HG03442 (cell line): ENCODE data around the gene CDC25A.

Source experiments
- ATAC-seq: cut with Tn5 transposase; IDR thresholded peaks from one replicate; pipeline ENCODE4 v1.9.1; 2021; ENCODE audit warnings: mild to moderate bottlenecking, moderate library complexity; ENCODE audit not compliant: unreplicated experiment

Gene CDC25A

DNA sequence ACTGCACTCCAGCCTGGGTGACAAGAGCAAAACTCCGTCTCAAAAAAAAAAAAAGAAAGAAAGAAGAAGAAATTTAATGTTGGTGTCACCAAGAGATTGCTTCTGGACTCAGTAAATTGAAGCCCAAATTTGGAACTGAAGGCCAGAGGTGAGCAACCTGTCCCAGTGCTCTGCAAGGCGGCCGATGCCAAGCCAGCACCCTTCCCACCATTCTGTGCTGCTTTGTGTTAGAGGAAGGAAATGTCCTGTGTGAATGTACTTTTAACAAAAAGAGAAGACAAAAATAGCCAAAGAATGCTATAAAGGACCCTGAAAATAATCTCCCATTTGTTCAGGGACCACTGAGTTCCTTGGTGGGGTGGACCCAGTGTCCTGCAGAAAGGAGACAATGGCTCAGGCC lies 44.6 kb downstream of the CDC25A start:
- ATAC-seq = no peak

DNA sequence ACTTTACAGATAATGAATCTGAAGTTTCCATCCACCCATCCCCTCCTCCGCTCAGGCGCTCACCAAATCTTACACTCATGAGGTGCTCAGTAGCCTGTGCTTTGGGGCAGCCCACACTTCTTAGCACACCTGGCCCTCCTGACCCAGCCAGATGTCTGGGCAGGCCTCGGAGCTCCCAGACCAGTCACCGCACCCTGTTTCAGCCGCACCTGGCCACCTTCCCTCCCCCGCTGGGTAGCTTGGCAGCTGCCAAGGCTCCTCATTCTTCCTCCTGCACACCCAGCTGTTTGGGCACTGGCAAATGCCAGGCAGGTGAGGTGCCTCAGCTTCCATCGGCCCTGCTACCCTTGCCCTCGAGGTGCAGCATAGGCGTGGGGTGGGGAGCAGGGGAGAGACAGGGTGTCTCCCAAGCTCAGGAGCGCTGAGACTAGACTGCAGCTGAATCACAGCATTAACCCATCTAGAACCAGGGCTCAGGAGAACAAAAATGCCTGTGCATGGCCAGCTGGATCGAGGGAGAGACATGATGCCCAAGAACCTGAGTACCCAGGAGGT lies 45.8 kb downstream of the CDC25A start:
- ATAC-seq = no peak

- ATAC-seq = no peak
Measured at GRCh38 chr3:48141604-48142137, 46.5 kb downstream of the CDC25A start.

GRCh38 chr3:48140936-48141603 lies 47.1 kb downstream of the CDC25A start:
- ATAC-seq = no peak

GRCh38 chr3:48140336-48140757 lies 47.9 kb downstream of the CDC25A start:
- ATAC-seq = no peak

- no peak for ATAC-seq
Measured at GRCh38 chr3:48137425-48137999, 50.7 kb downstream of the CDC25A start.

GRCh38 chr3:48135552-48136495 lies 52.4 kb downstream of the CDC25A start:
- no peak for ATAC-seq

GRCh38 chr3:48130321-48130904 lies 57.8 kb downstream of the CDC25A start:
- no peak for ATAC-seq

DNA sequence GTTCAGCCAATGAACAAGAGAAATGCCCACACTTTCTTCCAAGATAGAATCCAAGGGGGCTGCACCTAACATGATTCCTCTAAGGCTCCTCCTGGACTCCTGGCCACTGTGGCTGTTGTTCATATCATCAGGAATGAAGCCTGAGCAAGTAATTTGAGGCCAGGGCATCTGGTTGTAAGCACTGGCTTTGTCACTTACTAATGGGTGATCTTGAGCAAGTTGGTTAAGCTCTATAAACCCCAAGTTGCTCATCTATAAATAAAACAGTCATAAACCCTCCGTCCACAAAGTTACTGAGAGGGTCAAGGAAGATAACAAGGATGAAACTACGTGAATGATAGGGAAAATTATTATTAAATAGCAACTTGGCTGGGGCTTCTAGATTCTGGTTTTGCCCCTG lies 58.3 kb downstream of the CDC25A start:
- no peak for ATAC-seq

DNA sequence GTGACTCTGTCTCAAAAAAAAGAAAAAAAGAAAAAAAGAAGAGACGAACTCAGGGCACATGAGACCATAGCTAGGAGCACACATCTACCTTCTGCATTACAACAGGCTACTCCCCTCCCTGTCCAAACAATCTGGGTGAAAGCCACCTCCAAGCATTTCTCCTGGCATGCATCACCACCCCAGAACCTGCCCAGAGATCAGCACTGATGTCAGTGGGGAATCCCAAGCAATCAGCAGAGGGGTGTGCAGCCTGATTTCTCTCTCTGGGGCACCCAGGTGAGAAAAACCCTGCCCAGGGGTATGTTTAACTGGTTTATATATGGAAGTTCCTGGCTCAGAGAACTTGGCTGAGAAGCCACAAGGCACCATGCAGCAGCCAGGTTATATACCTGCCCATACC lies 59.4 kb downstream of the CDC25A start:
- ATAC-seq = no peak

DNA sequence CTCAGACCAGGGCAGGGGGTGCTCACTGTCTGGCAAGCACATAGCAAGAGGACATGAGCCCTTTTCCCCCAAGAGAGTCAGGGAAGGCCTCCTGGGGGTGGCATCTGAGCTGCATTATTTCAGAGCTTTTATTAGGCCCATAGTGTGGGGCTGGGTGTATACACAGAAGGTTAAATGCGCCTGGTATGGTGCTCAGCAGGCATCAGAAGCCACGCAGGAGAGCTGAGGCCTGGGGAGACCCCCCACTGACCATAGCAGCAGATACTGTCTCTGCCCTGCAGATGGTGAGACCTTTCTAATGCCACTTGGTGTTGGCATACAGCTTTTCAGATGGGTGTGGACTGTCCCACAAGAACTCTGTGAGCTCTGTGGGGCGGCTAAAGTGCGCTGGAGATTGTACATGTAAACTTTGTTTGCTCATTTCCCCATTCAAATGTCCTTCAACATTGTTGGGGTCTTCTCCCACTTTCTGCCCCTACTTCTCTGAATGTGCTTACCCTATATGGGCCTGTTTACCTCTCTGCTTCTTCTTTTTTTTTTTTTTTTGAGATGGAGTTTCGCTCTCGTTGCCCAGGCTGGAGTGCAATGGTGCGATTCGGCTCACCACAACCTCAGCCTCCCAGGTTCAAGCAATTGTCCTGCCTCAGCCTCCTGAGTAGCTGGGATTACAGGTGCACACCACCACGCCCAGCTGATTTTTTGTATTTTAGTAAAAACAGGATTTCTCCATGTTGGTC lies 62.2 kb downstream of the CDC25A start:
- no peak for ATAC-seq

GRCh38 chr3:48125013-48125705 lies 63.1 kb downstream of the CDC25A start:
- no peak for ATAC-seq

- ATAC-seq = no peak
Measured at GRCh38 chr3:48123346-48123745, 64.9 kb downstream of the CDC25A start.

GRCh38 chr3:48122504-48122903 lies 65.7 kb downstream of the CDC25A start:
- no peak for ATAC-seq

DNA sequence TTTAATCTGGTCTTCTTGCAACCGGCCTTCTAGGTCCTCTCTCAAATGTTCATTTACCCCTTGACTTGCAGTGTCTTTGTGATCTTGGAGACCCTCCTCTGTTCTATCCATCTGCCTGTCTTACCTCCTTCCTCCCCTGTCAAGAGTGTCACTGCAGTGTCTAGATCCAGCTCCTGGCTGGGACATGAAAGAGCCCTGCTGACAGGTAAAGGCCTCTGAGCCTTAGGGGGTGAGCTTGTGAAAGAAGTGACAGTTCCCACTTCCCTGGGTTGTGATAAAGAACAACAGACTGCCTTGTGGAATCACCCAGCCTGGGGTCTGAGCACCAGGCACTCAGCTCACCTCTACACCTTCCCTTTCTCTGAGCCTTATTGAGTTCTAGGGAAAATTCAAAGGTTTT lies 68.0 kb downstream of the CDC25A start:
- ATAC-seq = no peak

- ATAC-seq = no peak
Measured at GRCh38 chr3:48119505-48120193, 68.6 kb downstream of the CDC25A start.

DNA sequence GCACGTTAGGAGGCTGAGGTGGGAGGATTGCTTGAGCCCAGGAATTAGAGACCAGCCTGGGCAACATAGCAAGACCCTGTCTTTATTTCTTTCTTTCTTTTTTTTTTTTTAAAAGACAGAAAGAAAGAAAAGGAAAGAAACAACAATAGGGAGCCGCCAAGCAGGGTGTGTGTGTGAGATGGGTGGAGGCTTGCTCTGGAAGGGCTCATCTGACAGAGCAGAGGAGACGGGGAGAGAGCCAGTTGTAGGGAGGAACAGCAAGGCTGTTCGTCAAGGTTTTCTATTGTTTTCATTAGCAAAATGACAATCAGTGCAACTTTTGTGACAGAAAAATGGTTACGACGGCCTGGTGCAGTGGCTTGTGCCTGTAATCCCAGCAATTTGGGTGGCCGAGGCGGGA lies 69.3 kb downstream of the CDC25A start:
- ATAC-seq = no peak

DNA sequence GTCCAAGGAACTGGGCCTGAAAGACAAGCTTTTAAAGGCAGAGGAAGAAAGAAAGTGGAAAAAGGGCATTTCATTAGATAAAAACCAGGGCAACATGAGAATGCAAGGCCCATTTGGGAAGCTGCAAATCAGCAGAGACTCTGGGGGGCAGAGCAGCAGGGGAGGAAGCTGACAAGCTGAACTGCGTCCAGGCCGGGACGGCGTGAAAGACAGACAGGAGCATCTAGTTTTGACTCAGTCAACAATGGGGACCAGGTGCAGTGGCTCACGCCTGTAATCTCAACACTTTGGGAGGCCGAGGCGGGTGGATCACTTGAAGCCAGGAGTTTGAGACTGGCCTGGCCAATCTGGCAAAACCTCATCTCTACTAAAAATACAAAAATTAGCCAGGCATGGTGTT lies 69.9 kb downstream of the CDC25A start:
- no peak for ATAC-seq

GRCh38 chr3:48112813-48113212 lies 75.4 kb downstream of the CDC25A start:
- ATAC-seq = no peak
